T follicular helper cell (primary cell): Measurements from ENCODE around the gene CEP162.
"Not testable (repeated sequence)": the region's sequence is repeated elsewhere in the genome, so short reads cannot be mapped to it uniquely, and the experiment has no call there.

Source experiments
- DNase-seq: peaks from one replicate; pipeline ENCODE4 v3.0.0-alpha.2; 2020; ENCODE audit warnings: low read depth
- total RNA-seq, 2 experiments: gene quantifications; one replicate each; lab custom pipeline; 2026; lab: John Stamatoyannopoulos, UW

CEP162 gene
- total RNA-seq: 14.6 to 26.0 reads per million in 2 experiments

- peak; percentile 87 for DNase-seq
These were observed at the start of gene CEP162 for GRCh38 chr6:84227434-84228197. Gene CEP162 (minus strand): TSS chr6:84227643. CDS start chr6:84226393, 1,250 bp downstream.

GRCh38 chr6:84274856-84275255 is 47.4 kb upstream of the CEP162 start:
- DNase-seq: no peak

- DNase-seq: no peak
These were observed 45.8 kb upstream of the CEP162 start for GRCh38 chr6:84273048-84273809.

- no peak for DNase-seq
These were observed 44.9 kb upstream of the CEP162 start for GRCh38 chr6:84272298-84272697.

- DNase-seq: no peak
These were observed 43.7 kb upstream of the CEP162 start for GRCh38 chr6:84271061-84271716.

- no peak for DNase-seq
These were observed 42.7 kb upstream of the CEP162 start for GRCh38 chr6:84269947-84270733.

GRCh38 chr6:84268781-84269180 is 41.3 kb upstream of the CEP162 start:
- no peak for DNase-seq

GRCh38 chr6:84263557-84263956 is 36.1 kb upstream of the CEP162 start:
- DNase-seq: no peak

- DNase-seq: no peak
These were observed 33.5 kb upstream of the CEP162 start for GRCh38 chr6:84260926-84261325.

- DNase-seq: no peak
These were observed 32.8 kb upstream of the CEP162 start for GRCh38 chr6:84260196-84260595.

- no peak for DNase-seq
These were observed 31.4 kb upstream of the CEP162 start for GRCh38 chr6:84258866-84259265.

GRCh38 chr6:84258268-84258667 is 30.8 kb upstream of the CEP162 start:
- DNase-seq: no peak

- no peak for DNase-seq
These were observed 28.2 kb upstream of the CEP162 start for GRCh38 chr6:84255641-84256040.

- DNase-seq: no peak
These were observed 25.9 kb upstream of the CEP162 start for GRCh38 chr6:84253380-84253779.

- no peak for DNase-seq
These were observed 24.6 kb upstream of the CEP162 start for GRCh38 chr6:84251891-84252539.

GRCh38 chr6:84249724-84250123 is 22.3 kb upstream of the CEP162 start:
- DNase-seq: no peak

- not testable (repeated sequence) for DNase-seq
These were observed 17.1 kb upstream of the CEP162 start for GRCh38 chr6:84244416-84245081.

- no peak for DNase-seq
These were observed 15.8 kb upstream of the CEP162 start for GRCh38 chr6:84243240-84243639.

GRCh38 chr6:84242265-84242664 is 14.8 kb upstream of the CEP162 start:
- no peak for DNase-seq

- no peak for DNase-seq
These were observed 728 bp upstream of the CEP162 start for GRCh38 chr6:84228198-84228543.

- DNase-seq: no peak
These were observed 404 bp downstream of the CEP162 start for GRCh38 chr6:84227044-84227433.
